Activated naive CD4-positive, alpha-beta T cell treated with anti-CD3 and anti-CD28 coated beads, Interleukin-2, amount 10 ng/mL, durations not matched to agents 7 days and 5 days (primary cell): ENCODE results near the gene POLL.
A peak's percentile ranks its signal among the peaks of the same experiment; 100 is the strongest.

Source experiments
- CTCF ChIA-PET: fragments of 350-600 bp; sonication (Branson Sonifier 250); formaldehyde crosslinking; loops from one replicate; lab custom pipeline; 2021; ENCODE audit warnings: antibody characterized with exemption; lab: Charles Lee
- DNase-seq: peaks from one replicate; pipeline ENCODE4 v3.0.0-alpha.2; 2020
- H3K27ac Mint-ChIP-seq: one replicate; pipeline ENCODE4 v1.8.0; 2021; ENCODE audit warnings: mild to moderate bottlenecking, moderate library complexity, mixed read lengths
- H3K27me3 Mint-ChIP-seq: one replicate; pipeline ENCODE4 v1.8.0; 2021; ENCODE audit warnings: mild to moderate bottlenecking, mixed read lengths
- H3K36me3 Mint-ChIP-seq: one replicate; pipeline ENCODE4 v1.8.0; 2021; ENCODE audit warnings: mixed read lengths
- H3K4me1 Mint-ChIP-seq: one replicate; pipeline ENCODE4 v1.8.0; 2021; ENCODE audit warnings: mixed read lengths
- H3K4me3 Mint-ChIP-seq: one replicate; pipeline ENCODE4 v1.8.0; 2021; ENCODE audit warnings: mild to moderate bottlenecking, moderate library complexity, mixed read lengths
- H3K9me3 Mint-ChIP-seq: one replicate; pipeline ENCODE4 v1.8.0; 2021; ENCODE audit warnings: mixed read lengths

POLL gene

GRCh38 chr10:101573885-101574753 is 13.9 kb downstream of the POLL start:
- DNase-seq = no peak
- Mint-ChIP-seq H3K4me1 (peaks cover 15% of the 10 kb centered on the region), H3K4me3 (no peak overlapping the region), H3K9me3 (no peaks in the 10 kb centered on the region), H3K36me3 (no peaks in the 10 kb centered on the region), H3K27ac (peak overlapping the region; percentile 67), H3K27me3 (peaks cover 33% of the 10 kb centered on the region)
- CTCF ChIA-PET = interaction anchor here (1.4 to 1.5 kb wide), 2 partner anchors 8 to 207 kb away, joined by 3 to 4 read pairs; no protein-coding TSS in a partner anchor

GRCh38 chr10:101572785-101573184 is 15.3 kb downstream of the POLL start:
- H3K27ac Mint-ChIP-seq = no peak overlapping the region
- H3K9me3 Mint-ChIP-seq = no peaks in the 10 kb centered on the region
- H3K27me3 Mint-ChIP-seq = peaks cover 46% of the 10 kb centered on the region
- CTCF ChIA-PET = interaction anchor here (1.4 to 4.3 kb wide), 4 partner anchors 9 to 359 kb away, joined by 3 to 40 read pairs (median 13); no protein-coding TSS in a partner anchor
- no peak overlapping the region for H3K4me3 Mint-ChIP-seq
- no peaks in the 10 kb centered on the region for H3K36me3 Mint-ChIP-seq
- no peak for DNase-seq
- peaks cover 15% of the 10 kb centered on the region for H3K4me1 Mint-ChIP-seq

- H3K4me3 Mint-ChIP-seq = no peak overlapping the region
- no peaks in the 10 kb centered on the region for H3K9me3 Mint-ChIP-seq
- peaks cover 15% of the 10 kb centered on the region for H3K4me1 Mint-ChIP-seq
- H3K36me3 Mint-ChIP-seq = peaks cover 2% of the 10 kb centered on the region
- no peak overlapping the region for H3K27ac Mint-ChIP-seq
- no peak for DNase-seq
- CTCF ChIA-PET = interaction anchor here (1.1 to 4.3 kb wide), 4 partner anchors 12 to 358 kb away, joined by 3 to 40 read pairs (median 14); no protein-coding TSS in a partner anchor
- H3K27me3 Mint-ChIP-seq = peaks cover 53% of the 10 kb centered on the region
Observed at GRCh38 chr10:101572126-101572525, 15.9 kb downstream of the POLL start.

GRCh38 chr10:101571271-101571925 is 16.7 kb downstream of the POLL start:
- Mint-ChIP-seq H3K36me3 (peaks cover 2% of the 10 kb centered on the region), H3K9me3 (no peaks in the 10 kb centered on the region), H3K27me3 (peaks cover 60% of the 10 kb centered on the region), H3K4me1 (peaks cover 17% of the 10 kb centered on the region), H3K27ac (no peak overlapping the region), H3K4me3 (peak overlapping the region; percentile 74)
- no peak for DNase-seq
- CTCF ChIA-PET = interaction anchor here (0.6 to 4.3 kb wide), 18 partner anchors 7 to 361 kb away, joined by 3 to 40 read pairs (median 6); no protein-coding TSS in a partner anchor

GRCh38 chr10:101570428-101571270 is 17.4 kb downstream of the POLL start:
- CTCF ChIA-PET = interaction anchor here (0.5 to 4.3 kb wide), 28 partner anchors 8 to 360 kb away, joined by 3 to 40 read pairs (median 4); no protein-coding TSS in a partner anchor
- H3K9me3 Mint-ChIP-seq = no peaks in the 10 kb centered on the region
- DNase-seq = no peak
- H3K36me3 Mint-ChIP-seq = peaks cover 2% of the 10 kb centered on the region
- H3K4me3 Mint-ChIP-seq = peak overlapping the region; percentile 74
- H3K4me1 Mint-ChIP-seq = peaks cover 20% of the 10 kb centered on the region
- H3K27ac Mint-ChIP-seq = no peak overlapping the region
- H3K27me3 Mint-ChIP-seq = peaks cover 67% of the 10 kb centered on the region

GRCh38 chr10:101569622-101570427 is 18.2 kb downstream of the POLL start:
- Mint-ChIP-seq H3K4me3 (peak overlapping the region; percentile 74), H3K4me1 (peaks cover 20% of the 10 kb centered on the region), H3K9me3 (no peaks in the 10 kb centered on the region), H3K36me3 (peaks cover 2% of the 10 kb centered on the region), H3K27ac (no peak overlapping the region), H3K27me3 (peaks cover 76% of the 10 kb centered on the region)
- CTCF ChIA-PET = interaction anchor here (0.6 to 4.3 kb wide), 16 partner anchors 10 to 474 kb away, joined by 3 to 40 read pairs (median 6); no protein-coding TSS in a partner anchor
- DNase-seq = peak; percentile 86

GRCh38 chr10:101569323-101569621 is 18.8 kb downstream of the POLL start:
- H3K36me3 Mint-ChIP-seq = peaks cover 2% of the 10 kb centered on the region
- peaks cover 20% of the 10 kb centered on the region for H3K4me1 Mint-ChIP-seq
- CTCF ChIA-PET = interaction anchor here (0.6 to 4.3 kb wide), 9 partner anchors 10 to 473 kb away, joined by 3 to 40 read pairs (median 10); no protein-coding TSS in a partner anchor
- peaks cover 80% of the 10 kb centered on the region for H3K27me3 Mint-ChIP-seq
- H3K27ac Mint-ChIP-seq = no peak overlapping the region
- H3K9me3 Mint-ChIP-seq = no peaks in the 10 kb centered on the region
- DNase-seq = no peak
- peak overlapping the region; percentile 74 for H3K4me3 Mint-ChIP-seq

- peaks cover 2% of the 10 kb centered on the region for H3K36me3 Mint-ChIP-seq
- no peak overlapping the region for H3K4me3 Mint-ChIP-seq
- peaks cover 85% of the 10 kb centered on the region for H3K27me3 Mint-ChIP-seq
- H3K4me1 Mint-ChIP-seq = peaks cover 20% of the 10 kb centered on the region
- peak; percentile 16 for DNase-seq
- CTCF ChIA-PET = interaction anchor here (0.6 to 2.9 kb wide), 5 partner anchors 13 to 296 kb away, joined by 3 to 20 read pairs (median 3); no protein-coding TSS in a partner anchor
- no peaks in the 10 kb centered on the region for H3K9me3 Mint-ChIP-seq
- no peak overlapping the region for H3K27ac Mint-ChIP-seq
Observed at GRCh38 chr10:101568054-101568745, 19.9 kb downstream of the POLL start.

GRCh38 chr10:101567165-101568006 is 20.7 kb downstream of the POLL start:
- Mint-ChIP-seq H3K4me3 (no peak overlapping the region), H3K9me3 (no peaks in the 10 kb centered on the region), H3K36me3 (peaks cover 2% of the 10 kb centered on the region), H3K27me3 (peaks cover 92% of the 10 kb centered on the region), H3K4me1 (peaks cover 20% of the 10 kb centered on the region), H3K27ac (no peak overlapping the region)
- DNase-seq = peak; percentile 20
- CTCF ChIA-PET = interaction anchor here (0.6 to 1.2 kb wide), 3 partner anchors 73 to 295 kb away, joined by 3 read pairs; no protein-coding TSS in a partner anchor

- Mint-ChIP-seq H3K27ac (no peak overlapping the region), H3K4me3 (no peak overlapping the region), H3K36me3 (peaks cover 2% of the 10 kb centered on the region), H3K27me3 (peaks cover 92% of the 10 kb centered on the region), H3K4me1 (peaks cover 20% of the 10 kb centered on the region), H3K9me3 (no peaks in the 10 kb centered on the region)
- peak; percentile 22 for DNase-seq
- CTCF ChIA-PET = no interaction called here
Observed at GRCh38 chr10:101566333-101567164, 21.5 kb downstream of the POLL start.

GRCh38 chr10:101565936-101566332 is 22.1 kb downstream of the POLL start:
- H3K9me3 Mint-ChIP-seq = no peaks in the 10 kb centered on the region
- H3K36me3 Mint-ChIP-seq = peaks cover 2% of the 10 kb centered on the region
- H3K4me1 Mint-ChIP-seq = peaks cover 18% of the 10 kb centered on the region
- peaks cover 92% of the 10 kb centered on the region for H3K27me3 Mint-ChIP-seq
- peak; percentile 20 for DNase-seq
- CTCF ChIA-PET = no interaction called here
- no peak overlapping the region for H3K27ac Mint-ChIP-seq
- no peak overlapping the region for H3K4me3 Mint-ChIP-seq
